Thyroid gland (tissue), 4 donors: ENCODE measurements around the gene PCBP1. TPM values are rescaled to one million over a fixed set of nuclear protein-coding genes. Genes with fewer than 3 reads are reported as not detected.
"Not testable (repeated sequence)": the region's sequence is repeated elsewhere in the genome, so short reads cannot be mapped to it uniquely, and the experiment has no call there.

Experiments used
- DNase-seq, 2 donors: peaks; one replicate each; pipeline ENCODE4 v3.0.0-alpha.2; 2019
- H3K27ac ChIP-seq, 3 donors: fragments of 200-600 bp; sonication (generic); 1 replicate in 2 of 3; 2 replicates in 1 of 3; pipeline ENCODE4 v1.5.1; 2016 to 2019; ENCODE audit warnings: mild to moderate bottlenecking in 1 of 3, moderate library complexity in 1 of 3
- H3K27me3 ChIP-seq: fragments of 200-600 bp; sonication (generic); one replicate; pipeline ENCODE4 v1.5.1; 2019
- H3K36me3 ChIP-seq, 2 donors: fragments of 200-600 bp; sonication (generic); one replicate each; pipeline ENCODE4 v1.5.1; 2016 to 2019
- H3K4me1 ChIP-seq, 2 donors: fragments of 200-600 bp; sonication (generic); one replicate each; pipeline ENCODE4 v1.5.1; 2017 to 2019
- H3K4me3 ChIP-seq, 3 donors: fragments of 200-600 bp; sonication (generic); replicated peaks in 1 of 3; 1 replicate in 2 of 3; 2 replicates in 1 of 3; pipeline ENCODE4 v1.5.1; 2016; ENCODE audit warnings: mild to moderate bottlenecking in 1 of 3
- H3K9me3 ChIP-seq: fragments of 200-600 bp; sonication (generic); one replicate; pipeline ENCODE4 v1.5.1; 2017
- CTCF ChIP-seq, 6 experiments: fragments of 200-600 bp in 3 of 6; fragments of 450-650 bp in 3 of 6; sonication (generic) in 3 of 6; IDR thresholded peaks; one replicate each; pipeline ENCODE4 v1.5.1; 2016 to 2019; ENCODE audit warnings: antibody characterized with exemption in 6 of 6, mild to moderate bottlenecking in 2 of 6, inconsistent platforms in 1 of 6, moderate library complexity in 1 of 6
- POLR2A ChIP-seq, 2 donors: fragments of 450-650 bp; IDR thresholded peaks; one replicate each; pipeline ENCODE4 v1.6.1; 2017; ENCODE audit warnings: antibody characterized with exemption in 2 of 2, mild to moderate bottlenecking in 2 of 2, moderate library complexity in 1 of 2
- WGBS, 2 donors: methylation state at CpG; one replicate each; pipeline ENCODE4 v1.1.5; 2017; 5-methylcytosine and 5-hydroxymethylcytosine counted together
- intact Hi-C: fragments of 100-400 bp; cut with DNase I; formaldehyde crosslinking; loops from one replicate; pipeline ENCODE4 v1.15.1; 2023
- total RNA-seq, 4 donors: library from RNA; depleted of rRNA; stranded (reverse); fragments of >200 nt; gene quantifications; one replicate each; pipeline ENCODE4 v1.2.3, GENCODE V29; 2016

The PCBP1 gene
- total RNA-seq, 4 donors from 2014 or later: 165 to 215 (median 195) TPM

GRCh38 chr2:70049255-70049654, 38.0 kb upstream of the PCBP1 start:
- TF ChIP-seq CTCF (IDR thresholded peaks at IDR 0.05): no peak
- no peak for TF ChIP-seq POLR2A (IDR thresholded peaks at IDR 0.05)
- H3K9me3 ChIP-seq: no peaks in the 10 kb centered on the region
- intact Hi-C loops: no loop called here
- no peaks in the 10 kb centered on the region for H3K36me3 ChIP-seq
- no peak overlapping the region for H3K4me3 ChIP-seq
- no peak for DNase-seq
- H3K4me1 ChIP-seq: peaks cover 0 to 8% of the 10 kb centered on the region in 2 donors
- no peaks in the 10 kb centered on the region for H3K27me3 ChIP-seq
- no peak overlapping the region for H3K27ac ChIP-seq
- 93 to 100% methylated on average over 1 of the region's 1 CpG for WGBS, 2 donors

GRCh38 chr2:70050631-70051425, 36.4 kb upstream of the PCBP1 start:
- H3K27me3 ChIP-seq: no peaks in the 10 kb centered on the region
- 91 to 92% methylated on average over 5 of the region's 5 CpGs for WGBS, 2 donors
- TF ChIP-seq POLR2A (IDR thresholded peaks at IDR 0.05): no peak
- TF ChIP-seq CTCF (IDR thresholded peaks at IDR 0.05): no peak
- peaks cover 0 to 13% of the 10 kb centered on the region in 2 donors for H3K36me3 ChIP-seq
- H3K9me3 ChIP-seq: no peaks in the 10 kb centered on the region
- DNase-seq: no peak
- no peak overlapping the region for H3K27ac ChIP-seq
- intact Hi-C loops: no loop called here
- H3K4me3 ChIP-seq: no peak overlapping the region
- peaks cover 0 to 8% of the 10 kb centered on the region in 2 donors for H3K4me1 ChIP-seq

- DNase-seq, H3K9me3 ChIP-seq, intact Hi-C loops, H3K4me1 ChIP-seq, H3K27ac ChIP-seq, H3K27me3 ChIP-seq, H3K4me3 ChIP-seq: not testable (repeated sequence)
- H3K36me3 ChIP-seq: peaks cover 4 to 15% of the 10 kb centered on the region in 2 donors
- WGBS, 2 donors: 93 to 97% methylated on average over 4 of the region's 4 CpGs
Observed at GRCh38 chr2:70055259-70055658, 32.0 kb upstream of the PCBP1 start.

- WGBS, 2 donors: 92 to 93% methylated on average over 2 of the region's 2 CpGs
- Histone ChIP-seq H3K27me3 (no peaks in the 10 kb centered on the region), H3K4me1 (no peaks in the 10 kb centered on the region), H3K27ac (no peak overlapping the region), H3K9me3 (no peaks in the 10 kb centered on the region), H3K4me3 (no peak overlapping the region), H3K36me3 (peaks cover 5 to 13% of the 10 kb centered on the region in 2 donors)
- DNase-seq: no peak
- intact Hi-C loops: loop anchor here (10.0 kb wide), 1 partner anchor 127 kb away; no protein-coding TSS in a partner anchor
- TF ChIP-seq CTCF (IDR thresholded peaks at IDR 0.05) (no peak), POLR2A (IDR thresholded peaks at IDR 0.05) (no peak)
Observed at GRCh38 chr2:70061317-70061716, 26.0 kb upstream of the PCBP1 start.

GRCh38 chr2:70062270-70062669, 25.0 kb upstream of the PCBP1 start:
- Histone ChIP-seq H3K4me1 (no peaks in the 10 kb centered on the region), H3K27me3 (no peaks in the 10 kb centered on the region), H3K4me3 (no peak overlapping the region), H3K9me3 (no peaks in the 10 kb centered on the region), H3K36me3 (peaks cover 5 to 13% of the 10 kb centered on the region in 2 donors), H3K27ac (no peak overlapping the region)
- TF ChIP-seq CTCF (IDR thresholded peaks at IDR 0.05) (no peak), POLR2A (IDR thresholded peaks at IDR 0.05) (no peak)
- 98 to 100% methylated on average over 2 of the region's 2 CpGs for WGBS, 2 donors
- no peak for DNase-seq
- intact Hi-C loops: loop anchor here (10.0 kb wide), 1 partner anchor 127 kb away; no protein-coding TSS in a partner anchor
